BLaER1 (cell line): ENCODE results near the gene STK10.

Experiments
- H3K27ac ChIP-seq: shearing (Covaris generic); formaldehyde crosslinking; 2 replicates; pipeline ENCODE4 v1.8.1; 2022
- H3K27me3 ChIP-seq: shearing (Covaris generic); formaldehyde crosslinking; 2 replicates; pipeline ENCODE4 v1.8.1; 2022
- H3K36me3 ChIP-seq: shearing (Covaris generic); formaldehyde crosslinking; 2 replicates; pipeline ENCODE4 v1.8.1; 2022
- H3K4me1 ChIP-seq: shearing (Covaris generic); formaldehyde crosslinking; 2 replicates; pipeline ENCODE4 v1.8.1; 2022
- H3K4me2 ChIP-seq: shearing (Covaris generic); formaldehyde crosslinking; 2 replicates; pipeline ENCODE4 v1.8.1; 2022
- H3K4me3 ChIP-seq: shearing (Covaris generic); formaldehyde crosslinking; 2 replicates; pipeline ENCODE4 v1.8.1; 2022
- H3K9ac ChIP-seq: shearing (Covaris generic); formaldehyde crosslinking; 2 replicates; pipeline ENCODE4 v1.8.1; 2022
- H3K9me3 ChIP-seq: shearing (Covaris generic); formaldehyde crosslinking; 2 replicates; pipeline ENCODE4 v1.8.1; 2022
- H4K20me1 ChIP-seq: shearing (Covaris generic); formaldehyde crosslinking; 2 replicates; pipeline ENCODE4 v1.8.1; 2022
- Cebpa-rat ChIP-seq: shearing (Covaris generic); IDR thresholded peaks from 2 replicates; pipeline ENCODE4 v1.8.1; 2022

Gene STK10

GRCh38 chr5:172178991-172179989, 8.7 kb downstream of the STK10 start:
- peak overlapping the region; percentile 88 for H3K9ac ChIP-seq
- H4K20me1 ChIP-seq = no peaks in the 10 kb centered on the region
- H3K4me3 ChIP-seq = peak overlapping the region; percentile 62
- TF ChIP-seq Cebpa-rat = no peak
- H3K36me3 ChIP-seq = peaks cover 19% of the 10 kb centered on the region
- peak overlapping the region; percentile 97 for H3K27ac ChIP-seq
- H3K4me1 ChIP-seq = peaks cover 97% of the 10 kb centered on the region
- peak overlapping the region; percentile 90 for H3K4me2 ChIP-seq
- H3K27me3 ChIP-seq = no peaks in the 10 kb centered on the region
- no peaks in the 10 kb centered on the region for H3K9me3 ChIP-seq

DNA sequence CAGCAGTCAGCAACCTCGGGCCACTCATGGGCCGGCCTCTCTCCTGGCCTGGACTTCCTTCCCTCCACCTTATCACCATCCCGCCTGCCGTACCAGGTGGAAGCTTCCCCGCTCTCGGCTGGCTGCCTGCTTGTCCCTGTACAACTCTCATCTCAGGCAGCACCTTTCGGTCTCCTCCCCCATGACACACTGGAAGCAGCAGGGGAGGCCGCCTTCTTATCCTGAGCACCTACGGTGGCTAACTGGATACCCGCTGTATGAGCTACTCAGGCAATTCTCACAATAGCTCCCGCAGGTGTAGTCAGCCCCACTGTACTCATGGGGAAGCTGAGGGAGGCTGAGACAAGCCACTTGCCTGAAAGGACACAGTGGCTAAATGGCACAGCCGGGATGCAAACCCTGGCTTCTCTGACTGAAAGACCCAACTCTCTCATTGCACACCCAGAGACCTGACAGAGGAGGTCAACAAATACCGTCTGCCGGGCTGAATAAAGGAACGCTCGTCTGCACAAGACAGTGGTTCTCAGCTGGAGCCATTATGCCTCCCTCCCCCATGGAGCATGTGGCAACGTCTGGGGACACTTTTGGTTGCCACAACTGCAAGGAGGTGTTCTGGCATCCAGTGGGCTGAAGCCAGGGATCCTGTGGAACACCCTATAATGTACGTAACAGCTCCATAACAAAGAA, 9.6 kb downstream of the STK10 start:
- H4K20me1 ChIP-seq = peaks cover 3% of the 10 kb centered on the region; the same call in 1 of the 2 replicates
- H3K27me3 ChIP-seq = no peaks in the 10 kb centered on the region
- H3K4me3 ChIP-seq = peak overlapping the region; percentile 62
- peak overlapping the region; percentile 88 for H3K9ac ChIP-seq
- H3K27ac ChIP-seq = peak overlapping the region; percentile 97
- H3K4me1 ChIP-seq = peaks cover 97% of the 10 kb centered on the region
- no peak for TF ChIP-seq Cebpa-rat
- H3K9me3 ChIP-seq = no peaks in the 10 kb centered on the region
- peaks cover 14% of the 10 kb centered on the region for H3K36me3 ChIP-seq
- H3K4me2 ChIP-seq = peak overlapping the region; percentile 90

GRCh38 chr5:172177176-172177575, 10.8 kb downstream of the STK10 start:
- Histone ChIP-seq H3K27me3 (no peaks in the 10 kb centered on the region), H3K9me3 (no peaks in the 10 kb centered on the region), H3K4me2 (peak overlapping the region; percentile 90), H3K36me3 (peaks cover 4% of the 10 kb centered on the region), H3K4me3 (no peak overlapping the region), H3K4me1 (peaks cover 97% of the 10 kb centered on the region), H4K20me1 (peaks cover 9% of the 10 kb centered on the region; the same call in 1 of the 2 replicates), H3K27ac (peak overlapping the region; percentile 97), H3K9ac (no peak overlapping the region)
- no peak for TF ChIP-seq Cebpa-rat

- Histone ChIP-seq H3K36me3 (peaks cover 6% of the 10 kb centered on the region; the same call in 1 of the 2 replicates), H3K27ac (peak overlapping the region; percentile 97), H3K9ac (peak overlapping the region; percentile 75), H3K4me1 (peaks cover 97% of the 10 kb centered on the region), H3K9me3 (no peaks in the 10 kb centered on the region), H3K27me3 (no peaks in the 10 kb centered on the region), H3K4me3 (peak overlapping the region; percentile 62), H3K4me2 (peak overlapping the region; percentile 90), H4K20me1 (peaks cover 9% of the 10 kb centered on the region; the same call in 1 of the 2 replicates)
- TF ChIP-seq Cebpa-rat = no peak
Observed at GRCh38 chr5:172175263-172175719, 12.7 kb downstream of the STK10 start.

DNA sequence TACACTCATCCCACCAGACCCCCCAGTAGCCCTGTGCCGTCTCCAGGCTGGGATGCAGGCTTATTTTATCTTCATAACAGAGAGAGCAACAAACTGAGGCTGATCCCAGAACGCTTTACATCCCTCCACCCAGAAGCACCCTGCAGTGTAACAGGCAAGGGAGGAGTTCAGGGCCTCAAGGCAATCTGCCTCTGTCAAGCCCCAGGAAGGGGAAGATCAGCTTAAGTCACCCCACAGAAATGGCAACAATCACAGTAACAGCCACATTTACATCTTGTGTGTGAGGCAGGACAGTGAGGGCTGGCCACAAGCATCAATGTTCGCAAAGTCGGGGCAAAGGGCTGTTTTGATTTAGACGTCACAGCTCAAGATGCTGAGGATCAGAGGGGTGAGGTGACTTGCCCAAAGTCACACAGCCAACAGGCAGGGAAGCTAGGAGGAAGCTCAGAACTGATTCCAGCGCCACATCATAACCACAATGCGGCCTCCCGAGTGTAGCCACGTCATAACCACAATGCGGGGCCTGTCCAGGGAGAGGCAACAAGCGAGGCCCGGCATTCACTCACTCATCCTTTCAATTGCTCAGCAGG, 14.4 kb downstream of the STK10 start:
- peak overlapping the region; percentile 90 for H3K4me2 ChIP-seq
- H3K27me3 ChIP-seq = no peaks in the 10 kb centered on the region
- H3K27ac ChIP-seq = peak overlapping the region; percentile 85
- TF ChIP-seq Cebpa-rat = no peak
- peak overlapping the region; percentile 62 for H3K4me3 ChIP-seq
- peak overlapping the region; percentile 67 for H3K9ac ChIP-seq
- peaks cover 97% of the 10 kb centered on the region for H3K4me1 ChIP-seq
- H3K9me3 ChIP-seq = no peaks in the 10 kb centered on the region
- peaks cover 6% of the 10 kb centered on the region; the same call in 1 of the 2 replicates for H3K36me3 ChIP-seq
- H4K20me1 ChIP-seq = peaks cover 22% of the 10 kb centered on the region; the same call in 1 of the 2 replicates

DNA sequence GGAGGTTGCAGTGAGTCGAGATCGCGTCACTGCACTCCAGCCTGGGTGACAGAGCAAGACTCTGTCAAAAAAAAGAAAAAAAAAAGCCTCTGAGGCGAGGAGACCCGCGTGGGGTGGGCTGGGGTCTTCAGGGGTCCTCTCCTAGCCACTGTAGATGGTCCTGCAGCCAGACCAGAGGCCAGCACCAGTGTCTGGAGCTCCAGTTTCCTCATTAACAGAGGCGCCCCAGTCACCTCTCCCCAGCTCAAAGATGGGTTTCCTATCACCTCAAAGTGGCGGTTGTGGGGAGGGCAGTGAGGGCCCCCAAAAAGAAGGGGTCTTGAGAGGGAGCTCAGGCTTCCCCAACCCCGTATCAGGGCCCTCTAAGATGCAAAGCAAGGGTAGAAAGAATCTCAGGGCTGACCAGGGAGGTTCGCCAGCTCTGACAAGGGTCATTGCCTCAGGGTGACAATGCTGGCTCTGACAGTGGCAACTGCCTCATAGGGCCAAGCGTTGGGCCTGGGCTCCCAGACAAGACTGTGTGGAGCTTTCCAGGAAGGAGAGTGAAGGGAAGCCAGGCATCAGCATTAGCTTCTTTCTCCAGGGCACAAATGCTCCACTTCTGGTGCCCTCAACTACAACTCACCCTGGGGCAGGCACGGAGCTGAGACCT, 15.0 kb downstream of the STK10 start:
- peak overlapping the region; percentile 62 for H3K4me3 ChIP-seq
- H4K20me1 ChIP-seq = peaks cover 28% of the 10 kb centered on the region
- H3K4me1 ChIP-seq = peaks cover 97% of the 10 kb centered on the region
- H3K9ac ChIP-seq = peak overlapping the region; percentile 67
- H3K27me3 ChIP-seq = no peaks in the 10 kb centered on the region
- H3K27ac ChIP-seq = peak overlapping the region; percentile 85
- H3K4me2 ChIP-seq = peak overlapping the region; percentile 90
- no peaks in the 10 kb centered on the region for H3K9me3 ChIP-seq
- peaks cover 11% of the 10 kb centered on the region; the same call in 1 of the 2 replicates for H3K36me3 ChIP-seq
- no peak for TF ChIP-seq Cebpa-rat

- 0 out of 2 replicates have a peak overlapping the region, but pooled peaks have one; percentile 38 for H3K4me3 ChIP-seq
- peak overlapping the region; percentile 85 for H3K27ac ChIP-seq
- H3K4me1 ChIP-seq = peaks cover 96% of the 10 kb centered on the region
- H3K36me3 ChIP-seq = peaks cover 28% of the 10 kb centered on the region; the same call in 1 of the 2 replicates
- peak overlapping the region; percentile 59; the same call in 1 of the 2 replicates for H3K9ac ChIP-seq
- H3K27me3 ChIP-seq = no peaks in the 10 kb centered on the region
- H4K20me1 ChIP-seq = peaks cover 38% of the 10 kb centered on the region
- peak overlapping the region; percentile 90 for H3K4me2 ChIP-seq
- no peak for TF ChIP-seq Cebpa-rat
- no peaks in the 10 kb centered on the region for H3K9me3 ChIP-seq
Observed at GRCh38 chr5:172171118-172171517, 16.9 kb downstream of the STK10 start.

GRCh38 chr5:172170251-172170701, 17.7 kb downstream of the STK10 start:
- Histone ChIP-seq H3K9ac (peak overlapping the region; percentile 59), H3K4me3 (peak overlapping the region; percentile 38; the same call in 1 of the 2 replicates), H3K27me3 (no peaks in the 10 kb centered on the region), H3K4me2 (peak overlapping the region; percentile 90), H3K36me3 (peaks cover 30% of the 10 kb centered on the region; the same call in 1 of the 2 replicates), H4K20me1 (peaks cover 46% of the 10 kb centered on the region), H3K27ac (peak overlapping the region; percentile 85), H3K9me3 (no peaks in the 10 kb centered on the region), H3K4me1 (peaks cover 99% of the 10 kb centered on the region)
- no peak for TF ChIP-seq Cebpa-rat

- Histone ChIP-seq H3K9me3 (no peaks in the 10 kb centered on the region), H3K4me3 (no peak overlapping the region; the same call in 1 of the 2 replicates), H3K4me1 (peaks cover 99% of the 10 kb centered on the region), H3K4me2 (peak overlapping the region; percentile 90), H3K27ac (peak overlapping the region; percentile 85), H3K36me3 (peaks cover 38% of the 10 kb centered on the region; the same call in 1 of the 2 replicates), H3K9ac (peak overlapping the region; percentile 60; the same call in 1 of the 2 replicates), H4K20me1 (peaks cover 57% of the 10 kb centered on the region), H3K27me3 (no peaks in the 10 kb centered on the region)
- TF ChIP-seq Cebpa-rat = no peak
Observed at GRCh38 chr5:172169216-172169615, 18.8 kb downstream of the STK10 start.
